Adrenal gland (tissue), 5 donors: ENCODE results near the gene BPI.

ENCODE experiments used
- POLR2A ChIP-seq, 2 donors: fragments of 450-650 bp; IDR thresholded peaks; one replicate each; pipeline ENCODE4 v1.6.1; 2017; ENCODE audit warnings: antibody characterized with exemption in 2 of 2, mild to moderate bottlenecking in 2 of 2, moderate library complexity in 1 of 2
- TF ChIP-seq, protein P1 (sequence below), 6 experiments: fragments of 450-650 bp in 4 of 6; fragments of 200-600 bp in 2 of 6; sonication (generic) in 1 of 6; IDR thresholded peaks; 1 replicate in 5 of 6; 2 replicates in 1 of 6; pipeline versions ENCODE4 v1.5.1 to v1.8.0; 2016 to 2021; ENCODE audit warnings: antibody characterized with exemption in 6 of 6, mild to moderate bottlenecking in 2 of 6, moderate library complexity in 1 of 6
- donor health status: DM: no; HTN: no; CAD: no.

- TF ChIP-seq, protein P1, sequence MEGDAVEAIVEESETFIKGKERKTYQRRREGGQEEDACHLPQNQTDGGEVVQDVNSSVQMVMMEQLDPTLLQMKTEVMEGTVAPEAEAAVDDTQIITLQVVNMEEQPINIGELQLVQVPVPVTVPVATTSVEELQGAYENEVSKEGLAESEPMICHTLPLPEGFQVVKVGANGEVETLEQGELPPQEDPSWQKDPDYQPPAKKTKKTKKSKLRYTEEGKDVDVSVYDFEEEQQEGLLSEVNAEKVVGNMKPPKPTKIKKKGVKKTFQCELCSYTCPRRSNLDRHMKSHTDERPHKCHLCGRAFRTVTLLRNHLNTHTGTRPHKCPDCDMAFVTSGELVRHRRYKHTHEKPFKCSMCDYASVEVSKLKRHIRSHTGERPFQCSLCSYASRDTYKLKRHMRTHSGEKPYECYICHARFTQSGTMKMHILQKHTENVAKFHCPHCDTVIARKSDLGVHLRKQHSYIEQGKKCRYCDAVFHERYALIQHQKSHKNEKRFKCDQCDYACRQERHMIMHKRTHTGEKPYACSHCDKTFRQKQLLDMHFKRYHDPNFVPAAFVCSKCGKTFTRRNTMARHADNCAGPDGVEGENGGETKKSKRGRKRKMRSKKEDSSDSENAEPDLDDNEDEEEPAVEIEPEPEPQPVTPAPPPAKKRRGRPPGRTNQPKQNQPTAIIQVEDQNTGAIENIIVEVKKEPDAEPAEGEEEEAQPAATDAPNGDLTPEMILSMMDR (IDR thresholded peaks at IDR 0.05) = no peak
- TF ChIP-seq POLR2A (IDR thresholded peaks at IDR 0.05) = no peak
These were observed 51.4 kb downstream of the BPI start for GRCh38 chr20:38355161-38356012.
